Measurements from ENCODE around the gene SYNGR4. TPM values are rescaled to one million over a fixed set of nuclear protein-coding genes. Genes with fewer than 3 reads are reported as not detected.

Gene SYNGR4
- total RNA-seq, 1 donor from 2014 or later = not detected

DNA sequence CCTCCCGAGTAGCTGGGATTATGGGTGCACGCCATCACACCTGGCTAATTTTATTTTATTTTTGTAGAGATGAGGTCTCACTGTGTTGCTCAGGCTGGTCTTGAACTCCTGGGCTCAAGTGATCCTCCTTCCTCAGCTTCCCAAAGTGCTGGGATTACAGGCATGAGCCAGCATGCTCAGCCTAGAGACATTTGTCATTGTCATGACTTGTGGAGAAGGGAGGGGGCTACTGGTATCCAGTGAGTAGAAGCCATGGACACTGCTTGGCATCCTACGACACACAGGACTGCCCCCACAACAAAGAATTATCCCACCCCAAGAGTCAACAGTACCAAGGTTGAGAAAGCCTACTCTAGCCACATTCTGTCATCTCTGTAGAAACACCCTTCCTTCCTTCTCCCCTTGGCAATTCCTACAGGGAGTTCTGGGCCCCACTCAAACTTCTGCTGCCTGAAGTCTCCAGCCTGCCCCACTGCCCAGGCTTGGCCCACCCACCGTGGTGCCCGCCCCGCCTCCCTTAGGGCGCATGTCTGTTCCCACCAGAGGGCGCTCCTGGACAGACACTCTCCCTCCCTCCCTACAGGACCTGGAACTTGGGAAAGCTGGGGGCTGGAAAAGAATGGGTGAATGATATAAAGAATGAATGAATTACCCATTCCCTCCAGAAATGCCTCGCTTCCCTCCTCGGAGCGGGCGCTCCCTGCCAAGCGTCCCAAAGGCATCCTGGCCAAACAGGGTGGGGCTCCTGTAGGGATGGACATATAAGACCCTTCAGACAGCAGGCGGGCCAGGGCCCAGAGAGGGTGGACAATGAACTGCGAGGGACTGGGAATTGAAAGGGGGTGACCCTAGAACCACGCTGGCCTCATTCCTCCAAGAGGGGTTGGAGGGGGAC lies 44.3 kb upstream of the SYNGR4 start:
- Histone ChIP-seq H3K4me1 (no peaks in the 10 kb centered on the region), H3K4me3 (no peak overlapping the region), H3K27ac (no peak overlapping the region), H3K9me3 (ENCODE audit: low read depth) (no peaks in the 10 kb centered on the region), H3K79me2 (ENCODE audit: low read depth) (no peaks in the 10 kb centered on the region), H3K4me2 (no peak overlapping the region), H3K27me3 (no peaks in the 10 kb centered on the region), H3F3A (ENCODE audit: low read depth) (peaks cover 20% of the 10 kb centered on the region), H3K9ac (no peak overlapping the region), H4K20me1 (ENCODE audit: low read depth) (no peaks in the 10 kb centered on the region), H2AFZ (replicated peaks) (no peak overlapping the region), H3K36me3 (no peaks in the 10 kb centered on the region)
- H3K4me1 Mint-ChIP-seq = peaks cover 45% of the 10 kb centered on the region
- H3K27ac Mint-ChIP-seq = no peak overlapping the region
- DNase-seq (ENCODE audit: low spot score) = peak; percentile 92
- H3K36me3 Mint-ChIP-seq = no peaks in the 10 kb centered on the region
- peak overlapping the region; percentile 91 for H3K4me3 Mint-ChIP-seq
- H3K27me3 Mint-ChIP-seq (ENCODE audit: insufficient read depth, low read depth) = peaks cover 10% of the 10 kb centered on the region
- H3K9me3 Mint-ChIP-seq = no peaks in the 10 kb centered on the region
- TF ChIP-seq EZH2 (IDR thresholded peaks at IDR 0.05) (no peak), EZH2phosphoT487 (IDR thresholded peaks at IDR 0.05) (no peak)
- TF ChIP-seq, protein P1, sequence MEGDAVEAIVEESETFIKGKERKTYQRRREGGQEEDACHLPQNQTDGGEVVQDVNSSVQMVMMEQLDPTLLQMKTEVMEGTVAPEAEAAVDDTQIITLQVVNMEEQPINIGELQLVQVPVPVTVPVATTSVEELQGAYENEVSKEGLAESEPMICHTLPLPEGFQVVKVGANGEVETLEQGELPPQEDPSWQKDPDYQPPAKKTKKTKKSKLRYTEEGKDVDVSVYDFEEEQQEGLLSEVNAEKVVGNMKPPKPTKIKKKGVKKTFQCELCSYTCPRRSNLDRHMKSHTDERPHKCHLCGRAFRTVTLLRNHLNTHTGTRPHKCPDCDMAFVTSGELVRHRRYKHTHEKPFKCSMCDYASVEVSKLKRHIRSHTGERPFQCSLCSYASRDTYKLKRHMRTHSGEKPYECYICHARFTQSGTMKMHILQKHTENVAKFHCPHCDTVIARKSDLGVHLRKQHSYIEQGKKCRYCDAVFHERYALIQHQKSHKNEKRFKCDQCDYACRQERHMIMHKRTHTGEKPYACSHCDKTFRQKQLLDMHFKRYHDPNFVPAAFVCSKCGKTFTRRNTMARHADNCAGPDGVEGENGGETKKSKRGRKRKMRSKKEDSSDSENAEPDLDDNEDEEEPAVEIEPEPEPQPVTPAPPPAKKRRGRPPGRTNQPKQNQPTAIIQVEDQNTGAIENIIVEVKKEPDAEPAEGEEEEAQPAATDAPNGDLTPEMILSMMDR (IDR thresholded peaks at IDR 0.05) = peak; percentile 87

- Histone ChIP-seq H3K27ac (no peak overlapping the region), H3K9me3 (ENCODE audit: low read depth) (no peaks in the 10 kb centered on the region)
Measured at GRCh38 chr19:48321372-48321621, 42.9 kb upstream of the SYNGR4 start.

GRCh38 chr19:48321622-48322591 lies 42.3 kb upstream of the SYNGR4 start:
- no peaks in the 10 kb centered on the region for H4K20me1 ChIP-seq (ENCODE audit: low read depth)
- Mint-ChIP-seq H3K27me3 (ENCODE audit: insufficient read depth, low read depth) (peaks cover 6% of the 10 kb centered on the region), H3K9me3 (peaks cover 2% of the 10 kb centered on the region), H3K36me3 (peaks cover 2% of the 10 kb centered on the region), H3K4me3 (peak overlapping the region; percentile 91), H3K27ac (peak overlapping the region; percentile 98), H3K4me1 (peaks cover 60% of the 10 kb centered on the region)
- no peaks in the 10 kb centered on the region for H3K9me3 ChIP-seq (ENCODE audit: low read depth)
- no peaks in the 10 kb centered on the region for H3K4me1 ChIP-seq
- peaks cover 8% of the 10 kb centered on the region for H3K27me3 ChIP-seq
- no peak overlapping the region for H3K27ac ChIP-seq
- H2AFZ ChIP-seq (replicated peaks) = peak overlapping the region; percentile 6
- TF ChIP-seq EZH2 (IDR thresholded peaks at IDR 0.05) = no peak
- TF ChIP-seq, protein P1 (IDR thresholded peaks at IDR 0.05) = peak; percentile 3
- H3K4me3 ChIP-seq = peak overlapping the region; percentile 42
- H3F3A ChIP-seq (ENCODE audit: low read depth) = peaks cover 20% of the 10 kb centered on the region
- H3K9ac ChIP-seq = no peak overlapping the region
- no peaks in the 10 kb centered on the region for H3K36me3 ChIP-seq
- H3K79me2 ChIP-seq (ENCODE audit: low read depth) = no peaks in the 10 kb centered on the region
- DNase-seq (ENCODE audit: low spot score) = peak; percentile 98
- H3K4me2 ChIP-seq = peak overlapping the region; percentile 68

More at GRCh38 chr19:48321372-48321621, 42.9 kb upstream of the SYNGR4 start:
- Histone ChIP-seq H3K79me2 (ENCODE audit: low read depth) (no peaks in the 10 kb centered on the region), H3K4me1 (no peaks in the 10 kb centered on the region), H3K4me3 (peak overlapping the region; percentile 42), H3F3A (ENCODE audit: low read depth) (peaks cover 20% of the 10 kb centered on the region), H3K36me3 (no peaks in the 10 kb centered on the region), H3K27me3 (peaks cover 8% of the 10 kb centered on the region), H3K4me2 (peak overlapping the region; percentile 68), H4K20me1 (ENCODE audit: low read depth) (no peaks in the 10 kb centered on the region), H3K9ac (no peak overlapping the region), H2AFZ (replicated peaks) (peak overlapping the region; percentile 6)
- H3K9me3 Mint-ChIP-seq = no peaks in the 10 kb centered on the region
- no peaks in the 10 kb centered on the region for H3K36me3 Mint-ChIP-seq
- H3K4me3 Mint-ChIP-seq = peak overlapping the region; percentile 91
- H3K27me3 Mint-ChIP-seq (ENCODE audit: insufficient read depth, low read depth) = peaks cover 6% of the 10 kb centered on the region
- TF ChIP-seq, protein P1 (IDR thresholded peaks at IDR 0.05) = no peak
- TF ChIP-seq EZH2phosphoT487 (IDR thresholded peaks at IDR 0.05) (no peak), EZH2 (IDR thresholded peaks at IDR 0.05) (no peak)
- H3K4me1 Mint-ChIP-seq = peaks cover 57% of the 10 kb centered on the region
- peak overlapping the region; percentile 98 for H3K27ac Mint-ChIP-seq
- peak; percentile 99 for DNase-seq (ENCODE audit: low spot score)

Measured in neural progenitor cell (in vitro differentiated cells).